ENCODE results near the gene SDHB. TPM values are rescaled to one million over a fixed set of nuclear protein-coding genes. Genes with fewer than 3 reads are reported as not detected.

SDHB gene
- total RNA-seq, 1 donor from 2014 or later, result 72.7 TPM

GRCh38 chr1:17030206-17030605 is 23.6 kb downstream of the SDHB start:
- Mint-ChIP-seq H3K36me3 (peaks cover 13% of the 10 kb centered on the region), H3K27ac (no peak overlapping the region), H3K9me3 (no peaks in the 10 kb centered on the region), H3K4me1 (ENCODE audit: unreplicated experiment) (no peaks in the 10 kb centered on the region), H3K27me3 (no peaks in the 10 kb centered on the region), H3K4me3 (no peak overlapping the region)
- no peak for TF ChIP-seq CTCF (conservative IDR thresholded peaks at IDR 0.05)
- DNase-seq (ENCODE audit: extremely low spot score, unreplicated experiment), result no peak

GRCh38 chr1:17028662-17029188 is 25.1 kb downstream of the SDHB start:
- no peaks in the 10 kb centered on the region for H3K9me3 Mint-ChIP-seq
- H3K36me3 Mint-ChIP-seq, result peaks cover 17% of the 10 kb centered on the region
- DNase-seq (ENCODE audit: extremely low spot score, unreplicated experiment), result no peak
- no peaks in the 10 kb centered on the region for H3K27me3 Mint-ChIP-seq
- TF ChIP-seq CTCF (conservative IDR thresholded peaks at IDR 0.05), result no peak
- H3K4me1 Mint-ChIP-seq (ENCODE audit: unreplicated experiment), result no peaks in the 10 kb centered on the region
- H3K27ac Mint-ChIP-seq, result no peak overlapping the region
- no peak overlapping the region for H3K4me3 Mint-ChIP-seq

DNA sequence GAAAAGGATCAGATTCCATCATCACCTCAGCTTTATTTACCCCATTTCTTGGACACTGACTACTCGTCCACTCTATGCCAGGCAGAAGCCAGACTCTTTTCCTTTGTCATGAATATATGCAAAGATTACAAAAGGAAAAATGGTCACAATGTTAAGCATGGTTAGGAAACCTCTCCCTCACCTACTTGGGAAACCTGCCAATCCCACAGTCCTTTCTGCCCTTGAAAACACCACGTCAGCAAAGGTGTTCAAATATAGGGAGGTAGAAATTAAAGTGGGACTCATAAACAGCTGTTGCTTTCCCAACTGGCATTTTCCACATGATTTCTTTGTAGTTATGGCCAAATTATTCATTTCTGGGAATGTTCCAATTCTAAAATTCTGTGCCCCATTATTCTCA is 25.9 kb downstream of the SDHB start:
- no peaks in the 10 kb centered on the region for H3K9me3 Mint-ChIP-seq
- H3K27ac Mint-ChIP-seq, result no peak overlapping the region
- no peak for DNase-seq (ENCODE audit: extremely low spot score, unreplicated experiment)
- H3K27me3 Mint-ChIP-seq, result no peaks in the 10 kb centered on the region
- no peak overlapping the region for H3K4me3 Mint-ChIP-seq
- no peak for TF ChIP-seq CTCF (conservative IDR thresholded peaks at IDR 0.05)
- peaks cover 17% of the 10 kb centered on the region for H3K36me3 Mint-ChIP-seq
- peaks cover 4% of the 10 kb centered on the region for H3K4me1 Mint-ChIP-seq (ENCODE audit: unreplicated experiment)

GRCh38 chr1:17027403-17027802 is 26.4 kb downstream of the SDHB start:
- Mint-ChIP-seq H3K4me1 (ENCODE audit: unreplicated experiment) (peaks cover 4% of the 10 kb centered on the region), H3K27ac (no peak overlapping the region), H3K4me3 (no peak overlapping the region), H3K9me3 (no peaks in the 10 kb centered on the region), H3K27me3 (no peaks in the 10 kb centered on the region), H3K36me3 (peaks cover 17% of the 10 kb centered on the region)
- no peak for DNase-seq (ENCODE audit: extremely low spot score, unreplicated experiment)
- no peak for TF ChIP-seq CTCF (conservative IDR thresholded peaks at IDR 0.05)

DNA sequence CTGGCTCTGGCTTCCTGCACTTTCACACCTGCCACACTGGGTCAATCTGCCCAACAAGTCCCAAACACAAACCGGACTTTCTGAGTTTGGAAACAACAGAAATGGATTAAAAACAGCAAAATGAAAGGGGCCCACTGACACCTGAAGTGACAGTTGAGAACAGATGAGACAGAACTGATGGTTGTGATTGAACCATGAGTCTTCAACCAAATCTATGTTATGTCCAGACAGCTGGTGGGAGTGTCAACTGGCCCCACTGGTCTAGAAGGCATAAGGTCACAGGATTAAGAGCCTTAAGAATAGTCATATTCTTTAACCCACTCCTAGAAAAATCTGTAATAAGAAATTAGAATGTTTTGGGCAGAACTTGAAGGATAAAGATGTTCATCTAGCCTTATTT is 29.1 kb downstream of the SDHB start:
- Mint-ChIP-seq H3K36me3 (peaks cover 17% of the 10 kb centered on the region), H3K27ac (no peak overlapping the region)

More for the DNA sequence above, 29.1 kb downstream of the SDHB start:
- no peak overlapping the region for H3K4me3 Mint-ChIP-seq
- H3K27me3 Mint-ChIP-seq, result no peaks in the 10 kb centered on the region
- TF ChIP-seq CTCF (conservative IDR thresholded peaks at IDR 0.05), result no peak
- H3K9me3 Mint-ChIP-seq, result no peaks in the 10 kb centered on the region
- DNase-seq (ENCODE audit: extremely low spot score, unreplicated experiment), result no peak
- H3K4me1 Mint-ChIP-seq (ENCODE audit: unreplicated experiment), result peaks cover 4% of the 10 kb centered on the region
